Erythroblast (primary cell): ENCODE results near the gene RFX2.

ENCODE experiments used
- GATA1 ChIP-seq: IDR thresholded peaks from 2 replicates; pipeline ENCODE4 v1.6.1; 2011; ENCODE audit warnings: low read depth, mild to moderate bottlenecking, control low read depth, low read length, moderate library complexity
- POLR2A ChIP-seq: IDR thresholded peaks from 2 replicates; pipeline ENCODE4 v1.6.1; 2011; ENCODE audit warnings: mild to moderate bottlenecking, low read length

DNA sequence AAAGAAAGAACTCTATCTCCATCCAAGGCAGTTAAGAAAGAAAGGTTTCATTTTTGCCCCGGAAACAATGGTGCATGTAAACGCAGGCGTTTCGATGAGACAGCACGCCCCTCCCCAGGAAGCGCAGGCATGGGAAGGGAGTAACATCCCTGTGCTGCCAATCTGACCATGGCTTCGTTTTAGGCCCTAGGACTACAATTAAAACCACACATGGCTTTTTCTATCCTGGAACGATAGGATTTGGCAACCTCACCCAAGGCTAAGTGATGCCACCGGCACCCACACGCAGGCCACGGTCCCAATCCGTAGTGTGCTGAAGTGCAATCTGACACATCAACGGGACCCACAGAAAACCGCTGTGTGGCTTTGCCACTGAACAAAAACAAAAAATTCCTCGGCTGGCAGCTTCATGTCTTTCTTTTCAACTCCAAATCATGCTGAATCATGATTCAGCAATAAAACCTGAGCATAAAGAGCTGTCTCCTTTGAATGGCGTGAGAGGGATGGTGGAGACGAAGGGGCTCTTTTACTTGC is 156.6 kb downstream of the RFX2 start:
- TF ChIP-seq POLR2A, result no peak
- no peak for TF ChIP-seq GATA1
